ENCODE measurements around the gene PDLIM3. TPM values are rescaled to one million over a fixed set of nuclear protein-coding genes. Genes with fewer than 3 reads are reported as not detected.

PDLIM3 gene
- polyA plus RNA-seq, 1 of the 3 experiments (the other 2 are of a cell fraction), result 0.08 TPM

DNA sequence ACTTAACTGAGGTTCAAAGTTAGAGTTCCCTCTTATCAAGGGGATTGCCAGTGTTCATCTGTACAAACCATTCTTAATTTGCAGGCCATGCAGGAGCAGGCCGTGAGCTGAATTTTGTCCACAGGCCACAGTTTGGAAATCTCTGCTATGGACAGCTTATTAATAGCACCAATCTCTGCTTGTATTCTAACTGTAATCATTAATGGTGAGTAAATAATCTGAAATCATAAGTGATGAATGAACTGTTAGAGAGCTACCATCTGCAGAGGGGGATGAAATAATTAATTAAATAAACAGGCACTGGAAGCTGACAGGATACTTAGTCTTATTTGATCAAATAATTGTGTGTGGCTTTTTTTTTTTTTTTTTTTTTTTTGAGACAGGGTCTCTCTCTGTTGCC, 48.5 kb upstream of the PDLIM3 start (continued):
- TF ChIP-seq, protein P1, sequence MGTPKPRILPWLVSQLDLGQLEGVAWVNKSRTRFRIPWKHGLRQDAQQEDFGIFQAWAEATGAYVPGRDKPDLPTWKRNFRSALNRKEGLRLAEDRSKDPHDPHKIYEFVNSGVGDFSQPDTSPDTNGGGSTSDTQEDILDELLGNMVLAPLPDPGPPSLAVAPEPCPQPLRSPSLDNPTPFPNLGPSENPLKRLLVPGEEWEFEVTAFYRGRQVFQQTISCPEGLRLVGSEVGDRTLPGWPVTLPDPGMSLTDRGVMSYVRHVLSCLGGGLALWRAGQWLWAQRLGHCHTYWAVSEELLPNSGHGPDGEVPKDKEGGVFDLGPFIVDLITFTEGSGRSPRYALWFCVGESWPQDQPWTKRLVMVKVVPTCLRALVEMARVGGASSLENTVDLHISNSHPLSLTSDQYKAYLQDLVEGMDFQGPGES (IDR thresholded peaks at IDR 0.05; ENCODE audit: low read depth, low read length), result no peak
- TF ChIP-seq RAD21 (IDR thresholded peaks at IDR 0.05; ENCODE audit: low read length) (no peak), MEF2A (IDR thresholded peaks at IDR 0.05; ENCODE audit: borderline replicate concordance, low read depth) (no peak), SIN3A (IDR thresholded peaks at IDR 0.05; ENCODE audit: borderline replicate concordance, low read depth, low read length) (no peak)

DNA sequence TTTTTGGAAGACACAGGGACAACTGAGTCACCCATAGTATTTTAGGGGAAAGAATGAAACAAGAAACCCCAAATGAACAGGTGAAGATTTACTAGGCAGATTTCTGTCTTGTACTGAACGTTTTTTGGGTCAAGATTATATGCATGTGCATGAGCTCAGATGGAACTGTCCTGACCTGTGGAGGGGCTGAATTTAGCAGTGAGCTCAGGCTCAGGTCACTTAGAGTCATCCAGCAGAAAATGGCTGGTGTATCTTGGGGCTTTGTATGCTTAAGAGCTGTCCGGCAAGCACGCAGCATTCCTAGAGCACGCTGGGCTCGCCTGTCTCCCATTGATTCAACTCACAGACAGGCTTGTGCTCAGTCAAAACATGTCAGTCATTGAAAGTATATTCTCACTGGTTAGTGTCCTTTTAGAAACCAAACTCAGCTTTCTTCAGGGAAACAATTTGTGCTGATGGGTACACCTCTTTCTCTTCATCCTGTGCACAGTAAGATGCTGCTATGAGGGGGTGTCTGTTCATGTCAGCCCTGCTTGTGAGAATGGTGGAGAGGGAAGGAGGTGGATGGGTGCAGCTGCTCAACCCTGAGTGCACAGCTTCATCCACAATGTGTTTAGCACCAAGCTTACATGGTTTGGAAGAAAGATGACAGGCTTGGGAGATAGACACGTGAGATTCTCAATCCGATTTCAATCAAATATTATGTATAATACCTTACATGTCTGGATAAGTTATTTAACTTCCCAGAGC, 47.5 kb upstream of the PDLIM3 start:
- Histone ChIP-seq H3K4me2 (no peak overlapping the region), H3K27ac (ENCODE audit: low read depth in 2 of 2, low read length in 1 of 2) (no peak overlapping the region; a peak in 1 of 4 replicates), H3K27me3 (ENCODE audit: insufficient read depth) (no peaks in the 10 kb centered on the region), H4K20me1 (ENCODE audit: insufficient read depth) (no peaks in the 10 kb centered on the region), H3K9ac (no peak overlapping the region), H3K79me2 (ENCODE audit: insufficient read depth) (no peaks in the 10 kb centered on the region), H2AFZ (ENCODE audit: low read depth) (no peak overlapping the region), H3K36me3 (replicated peaks in 1 of 2; ENCODE audit: control insufficient read depth in 1 of 2, insufficient read depth in 2 of 2, low read length in 1 of 2) (no peaks in the 10 kb centered on the region), H3K9me3 (no peaks in the 10 kb centered on the region), H3K9me2 (no peaks in the 10 kb centered on the region), H3F3A (replicated peaks; ENCODE audit: insufficient read depth) (no peaks in the 10 kb centered on the region), H3K4me1 (ENCODE audit: control insufficient read depth in 1 of 2, insufficient read depth in 2 of 2, low read depth in 1 of 2, low read length in 1 of 2) (no peaks in the 10 kb centered on the region; a peak in 1 of 4 replicates), H3K4me3 (ENCODE audit: low read depth in 2 of 2, low read length in 1 of 2) (no peak overlapping the region)
- POLR2A ChIA-PET, result no interaction called here
- no peak for TF ChIP-seq FOSL2 (IDR thresholded peaks at IDR 0.05; ENCODE audit: borderline replicate concordance, low read depth)
- no peak for TF ChIP-seq NRF1 (IDR thresholded peaks at IDR 0.05; ENCODE audit: low read depth, low read length)
- TF ChIP-seq, protein P2, sequence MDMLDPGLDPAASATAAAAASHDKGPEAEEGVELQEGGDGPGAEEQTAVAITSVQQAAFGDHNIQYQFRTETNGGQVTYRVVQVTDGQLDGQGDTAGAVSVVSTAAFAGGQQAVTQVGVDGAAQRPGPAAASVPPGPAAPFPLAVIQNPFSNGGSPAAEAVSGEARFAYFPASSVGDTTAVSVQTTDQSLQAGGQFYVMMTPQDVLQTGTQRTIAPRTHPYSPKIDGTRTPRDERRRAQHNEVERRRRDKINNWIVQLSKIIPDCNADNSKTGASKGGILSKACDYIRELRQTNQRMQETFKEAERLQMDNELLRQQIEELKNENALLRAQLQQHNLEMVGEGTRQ (IDR thresholded peaks at IDR 0.05; ENCODE audit: borderline replicate concordance, low read depth, low read length), result no peak
- no peak for TF ChIP-seq MXI1 (IDR thresholded peaks at IDR 0.05; ENCODE audit: low read depth, low read length)
- TF ChIP-seq GATA2 (CRISPR knock-in tag; IDR thresholded peaks at IDR 0.05), result no peak
- TF ChIP-seq EZH2phosphoT487 (IDR thresholded peaks at IDR 0.05; ENCODE audit: borderline replicate concordance, low read depth), result no peak
- TF ChIP-seq POLR2AphosphoS5 (IDR thresholded peaks at IDR 0.05; ENCODE audit: low read depth, low read length), result no peak
- TF ChIP-seq RAD21 (IDR thresholded peaks at IDR 0.05; ENCODE audit: low read length), result no peak
- no peak for TF ChIP-seq FOXJ3 (CRISPR knock-in tag; IDR thresholded peaks at IDR 0.05)
- no peak for TF ChIP-seq SIN3A (IDR thresholded peaks at IDR 0.05; ENCODE audit: borderline replicate concordance, low read depth, low read length)
- no peak for TF ChIP-seq ELF1 (IDR thresholded peaks at IDR 0.05)
- TF ChIP-seq EP300 (IDR thresholded peaks at IDR 0.05; ENCODE audit: borderline replicate concordance in 1 of 2, low read depth in 1 of 2, low read length in 1 of 2), result no peak
- no peak for TF ChIP-seq TEAD4 (IDR thresholded peaks at IDR 0.05; ENCODE audit: borderline replicate concordance, insufficient read depth)
- TF ChIP-seq, protein P3, sequence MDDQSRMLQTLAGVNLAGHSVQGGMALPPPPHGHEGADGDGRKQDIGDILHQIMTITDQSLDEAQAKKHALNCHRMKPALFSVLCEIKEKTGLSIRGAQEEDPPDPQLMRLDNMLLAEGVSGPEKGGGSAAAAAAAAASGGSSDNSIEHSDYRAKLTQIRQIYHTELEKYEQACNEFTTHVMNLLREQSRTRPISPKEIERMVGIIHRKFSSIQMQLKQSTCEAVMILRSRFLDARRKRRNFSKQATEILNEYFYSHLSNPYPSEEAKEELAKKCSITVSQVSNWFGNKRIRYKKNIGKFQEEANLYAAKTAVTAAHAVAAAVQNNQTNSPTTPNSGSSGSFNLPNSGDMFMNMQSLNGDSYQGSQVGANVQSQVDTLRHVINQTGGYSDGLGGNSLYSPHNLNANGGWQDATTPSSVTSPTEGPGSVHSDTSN (IDR thresholded peaks at IDR 0.05), result no peak
- TF ChIP-seq TAF1 (IDR thresholded peaks at IDR 0.05; ENCODE audit: borderline replicate concordance, low read depth, low read length), result no peak
- TF ChIP-seq, protein P4, sequence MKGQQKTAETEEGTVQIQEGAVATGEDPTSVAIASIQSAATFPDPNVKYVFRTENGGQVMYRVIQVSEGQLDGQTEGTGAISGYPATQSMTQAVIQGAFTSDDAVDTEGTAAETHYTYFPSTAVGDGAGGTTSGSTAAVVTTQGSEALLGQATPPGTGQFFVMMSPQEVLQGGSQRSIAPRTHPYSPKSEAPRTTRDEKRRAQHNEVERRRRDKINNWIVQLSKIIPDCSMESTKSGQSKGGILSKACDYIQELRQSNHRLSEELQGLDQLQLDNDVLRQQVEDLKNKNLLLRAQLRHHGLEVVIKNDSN (IDR thresholded peaks at IDR 0.05; ENCODE audit: borderline replicate concordance, low read depth), result no peak
- TF ChIP-seq, protein P5, sequence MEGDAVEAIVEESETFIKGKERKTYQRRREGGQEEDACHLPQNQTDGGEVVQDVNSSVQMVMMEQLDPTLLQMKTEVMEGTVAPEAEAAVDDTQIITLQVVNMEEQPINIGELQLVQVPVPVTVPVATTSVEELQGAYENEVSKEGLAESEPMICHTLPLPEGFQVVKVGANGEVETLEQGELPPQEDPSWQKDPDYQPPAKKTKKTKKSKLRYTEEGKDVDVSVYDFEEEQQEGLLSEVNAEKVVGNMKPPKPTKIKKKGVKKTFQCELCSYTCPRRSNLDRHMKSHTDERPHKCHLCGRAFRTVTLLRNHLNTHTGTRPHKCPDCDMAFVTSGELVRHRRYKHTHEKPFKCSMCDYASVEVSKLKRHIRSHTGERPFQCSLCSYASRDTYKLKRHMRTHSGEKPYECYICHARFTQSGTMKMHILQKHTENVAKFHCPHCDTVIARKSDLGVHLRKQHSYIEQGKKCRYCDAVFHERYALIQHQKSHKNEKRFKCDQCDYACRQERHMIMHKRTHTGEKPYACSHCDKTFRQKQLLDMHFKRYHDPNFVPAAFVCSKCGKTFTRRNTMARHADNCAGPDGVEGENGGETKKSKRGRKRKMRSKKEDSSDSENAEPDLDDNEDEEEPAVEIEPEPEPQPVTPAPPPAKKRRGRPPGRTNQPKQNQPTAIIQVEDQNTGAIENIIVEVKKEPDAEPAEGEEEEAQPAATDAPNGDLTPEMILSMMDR (IDR thresholded peaks at IDR 0.05), result no peak
- no peak for DNase-seq
- CTCF ChIA-PET, result interaction anchor here (1.0 to 2.1 kb wide), 4 partner anchors 10 to 455 kb away, joined by 3 to 17 read pairs (median 4); no protein-coding TSS in a partner anchor
- WGBS (ENCODE audit: low lambda C conversion rate), result 76% methylated on average over 7 of the region's 7 CpGs
